Sigmoid colon (tissue), 4 donors: Measurements from ENCODE around the gene PELO.

Experiments
- CTCF ChIP-seq, 4 experiments: fragments of 450-650 bp in 3 of 4; fragments of 200-600 bp in 1 of 4; IDR thresholded peaks; one replicate each; pipeline ENCODE4 v1.5.1; 2016 to 2019; ENCODE audit warnings: antibody characterized with exemption in 4 of 4, mild to moderate bottlenecking in 3 of 4, moderate library complexity in 2 of 4
- EP300 ChIP-seq, 4 donors: sonication (generic); formaldehyde crosslinking; IDR thresholded peaks; one replicate each; pipeline ENCODE4 v1.6.1; 2017; ENCODE audit warnings: antibody characterized with exemption in 4 of 4

DNA sequence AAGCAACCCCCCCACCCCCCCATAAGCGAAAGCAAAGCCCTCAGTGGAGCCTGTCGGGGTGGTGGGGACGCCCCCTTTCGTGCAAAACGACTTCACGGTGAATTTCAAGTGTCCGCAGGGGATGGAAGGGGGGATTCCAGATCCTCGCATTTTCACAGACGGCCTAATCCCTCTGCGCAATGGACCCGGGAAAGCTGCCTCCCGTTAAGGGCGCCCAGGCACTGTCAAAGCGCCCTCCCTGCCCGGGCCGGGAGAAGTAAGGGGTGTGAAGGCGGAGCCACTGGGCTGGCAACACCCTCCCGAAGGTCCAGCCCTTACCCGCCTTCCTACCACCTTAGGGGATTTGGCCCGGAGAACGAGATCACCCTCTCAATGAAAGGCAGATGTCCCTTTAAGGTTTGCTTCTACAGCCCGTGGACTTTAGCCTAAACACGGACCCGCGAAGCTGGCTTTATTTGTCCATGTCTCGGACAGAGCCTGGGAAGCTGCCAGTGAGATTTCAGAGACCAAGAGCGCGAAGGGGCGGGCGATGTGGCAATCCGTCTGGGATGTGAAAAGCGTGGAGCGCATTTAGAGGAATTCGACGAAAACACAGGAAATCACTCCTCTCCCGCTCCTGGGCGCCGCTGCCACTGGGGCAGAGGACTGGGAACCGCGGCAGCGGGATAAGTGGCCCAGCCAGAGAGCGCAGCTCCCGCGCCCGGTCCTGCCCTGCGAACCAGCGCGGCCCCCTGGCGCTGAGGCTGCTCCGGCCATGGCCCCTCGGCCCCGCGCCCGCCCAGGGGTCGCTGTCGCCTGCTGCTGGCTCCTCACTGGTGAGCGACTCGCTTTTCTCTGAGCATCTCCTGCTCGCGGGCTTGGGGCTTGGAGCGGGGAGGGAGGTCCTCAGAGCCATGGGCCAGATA lies at the start of gene PELO, which contains the start of gene ITGA1:
- TF ChIP-seq CTCF (IDR thresholded peaks at IDR 0.05): peak in 1 of 4 experiments; percentile 22
- TF ChIP-seq EP300 (IDR thresholded peaks at IDR 0.05): peak in 2 of 4 donors; percentile 3 to 10
